ENCODE data around the gene STAT5B. TPM values are rescaled to one million over a fixed set of nuclear protein-coding genes. Genes with fewer than 3 reads are reported as not detected.
A peak's percentile ranks its signal among the peaks of the same experiment; 100 is the strongest.

STAT5B gene
- total RNA-seq, 4 donors from 2014 or later: 57.6 to 72.6 (median 63.3) TPM

DNA sequence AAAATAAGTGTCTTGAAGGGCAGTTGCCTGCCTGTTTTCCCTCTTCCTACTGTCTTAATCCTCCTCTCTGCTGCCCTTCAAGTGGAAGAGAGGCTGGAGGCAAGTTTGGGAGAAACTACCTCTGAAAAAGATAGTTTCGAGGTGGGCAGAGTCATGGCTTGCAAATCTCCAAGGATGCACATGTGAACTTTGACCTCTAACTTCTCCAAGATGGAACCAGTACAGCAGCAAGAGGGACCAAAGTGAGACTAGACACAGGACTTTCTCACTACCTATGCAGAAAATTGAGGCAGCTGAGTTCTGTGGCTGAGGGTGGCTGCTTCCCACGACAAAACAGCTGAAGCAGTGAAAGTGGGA, 94.4 kb downstream of the STAT5B start:
- Histone ChIP-seq H3K36me3 (no peaks in the 10 kb centered on the region), H3K4me1 (peaks cover 18 to 27% of the 10 kb centered on the region in 2 donors), H3K27ac (no peak overlapping the region), H3K9me3 (no peaks in the 10 kb centered on the region), H3K27me3 (peaks cover 6% of the 10 kb centered on the region), H3K4me3 (replicated peaks in 1 of 3) (no peak overlapping the region)
- intact Hi-C loops (cut with DNase I): no loop called here
- DNase-seq: no peak
- TF ChIP-seq POLR2A (IDR thresholded peaks at IDR 0.05): no peak
- WGBS, 2 donors: 73 to 88% methylated on average over 2 of the region's 2 CpGs

DNA sequence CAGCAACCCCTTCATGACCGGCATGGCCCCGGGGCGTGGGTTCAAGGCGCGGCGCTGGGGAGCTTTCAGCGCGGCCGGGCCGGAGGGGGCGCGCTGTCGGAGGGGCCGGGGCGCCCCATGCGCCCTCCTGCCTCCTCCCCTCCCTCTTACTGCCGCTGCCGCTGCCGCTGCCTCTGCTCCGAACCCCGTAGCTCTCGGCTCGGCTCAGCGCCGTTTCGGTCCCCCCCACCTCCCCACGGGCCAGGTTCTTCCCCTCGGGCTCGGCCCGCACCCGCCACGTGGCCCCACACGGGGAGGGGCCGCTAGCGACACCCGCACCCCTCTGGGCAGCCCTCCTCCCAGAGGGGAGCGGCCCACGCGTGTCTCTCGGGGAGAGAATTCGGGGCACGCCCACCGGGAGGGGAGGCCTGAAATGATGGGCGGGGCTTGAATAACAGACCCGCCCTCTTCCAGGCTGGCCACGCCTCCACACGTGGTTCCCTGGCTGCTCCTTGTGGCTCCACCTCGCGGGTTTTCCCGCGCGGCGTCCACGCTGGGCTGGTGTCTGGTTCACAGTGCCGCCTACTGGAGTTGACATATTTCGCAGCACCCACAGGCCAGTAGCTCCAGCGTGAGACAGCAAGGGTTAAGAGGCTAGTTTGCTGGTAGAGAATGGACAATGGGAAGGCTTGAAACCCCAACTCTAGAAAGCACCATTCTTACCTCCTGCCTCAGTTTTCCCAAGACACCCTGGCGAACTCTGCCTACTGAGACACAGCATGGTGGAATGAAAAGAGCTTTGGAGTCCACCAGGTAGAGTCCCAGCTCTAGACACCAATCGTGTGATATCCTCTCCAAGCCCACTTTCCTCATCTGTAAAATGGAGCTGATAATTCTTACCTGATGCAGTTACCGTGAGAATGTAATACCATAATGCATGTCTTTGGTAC, 95.0 kb downstream of the STAT5B start, which contains the start of gene KCNH4:
Gene KCNH4, minus strand, starts transcription at position 221 of the 929 bp plus-strand sequence. Its CDS starts 197 bp downstream, at position 24.
- DNase-seq: peak; percentile 39 to 42
- TF ChIP-seq POLR2A (IDR thresholded peaks at IDR 0.05): no peak
- TF ChIP-seq, protein P1, sequence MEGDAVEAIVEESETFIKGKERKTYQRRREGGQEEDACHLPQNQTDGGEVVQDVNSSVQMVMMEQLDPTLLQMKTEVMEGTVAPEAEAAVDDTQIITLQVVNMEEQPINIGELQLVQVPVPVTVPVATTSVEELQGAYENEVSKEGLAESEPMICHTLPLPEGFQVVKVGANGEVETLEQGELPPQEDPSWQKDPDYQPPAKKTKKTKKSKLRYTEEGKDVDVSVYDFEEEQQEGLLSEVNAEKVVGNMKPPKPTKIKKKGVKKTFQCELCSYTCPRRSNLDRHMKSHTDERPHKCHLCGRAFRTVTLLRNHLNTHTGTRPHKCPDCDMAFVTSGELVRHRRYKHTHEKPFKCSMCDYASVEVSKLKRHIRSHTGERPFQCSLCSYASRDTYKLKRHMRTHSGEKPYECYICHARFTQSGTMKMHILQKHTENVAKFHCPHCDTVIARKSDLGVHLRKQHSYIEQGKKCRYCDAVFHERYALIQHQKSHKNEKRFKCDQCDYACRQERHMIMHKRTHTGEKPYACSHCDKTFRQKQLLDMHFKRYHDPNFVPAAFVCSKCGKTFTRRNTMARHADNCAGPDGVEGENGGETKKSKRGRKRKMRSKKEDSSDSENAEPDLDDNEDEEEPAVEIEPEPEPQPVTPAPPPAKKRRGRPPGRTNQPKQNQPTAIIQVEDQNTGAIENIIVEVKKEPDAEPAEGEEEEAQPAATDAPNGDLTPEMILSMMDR (IDR thresholded peaks at IDR 0.05): peak in 3 of 6 experiments; percentile 29 to 41 (median 40)
- peaks cover 6% of the 10 kb centered on the region for H3K27me3 ChIP-seq
- intact Hi-C loops (cut with DNase I): no loop called here
- H3K36me3 ChIP-seq: no peaks in the 10 kb centered on the region
- H3K4me1 ChIP-seq: peaks cover 18 to 27% of the 10 kb centered on the region in 2 donors
- H3K27ac ChIP-seq: no peak within 1 kb of the TSS
- H3K4me3 ChIP-seq (replicated peaks in 1 of 3): peak within 1 kb of the TSS in 1 of 3 donors; percentile 5
- H3K9me3 ChIP-seq: no peaks in the 10 kb centered on the region
- WGBS, 2 donors: 7 to 13% methylated on average over 14 to 33 of the region's 60 CpGs

DNA sequence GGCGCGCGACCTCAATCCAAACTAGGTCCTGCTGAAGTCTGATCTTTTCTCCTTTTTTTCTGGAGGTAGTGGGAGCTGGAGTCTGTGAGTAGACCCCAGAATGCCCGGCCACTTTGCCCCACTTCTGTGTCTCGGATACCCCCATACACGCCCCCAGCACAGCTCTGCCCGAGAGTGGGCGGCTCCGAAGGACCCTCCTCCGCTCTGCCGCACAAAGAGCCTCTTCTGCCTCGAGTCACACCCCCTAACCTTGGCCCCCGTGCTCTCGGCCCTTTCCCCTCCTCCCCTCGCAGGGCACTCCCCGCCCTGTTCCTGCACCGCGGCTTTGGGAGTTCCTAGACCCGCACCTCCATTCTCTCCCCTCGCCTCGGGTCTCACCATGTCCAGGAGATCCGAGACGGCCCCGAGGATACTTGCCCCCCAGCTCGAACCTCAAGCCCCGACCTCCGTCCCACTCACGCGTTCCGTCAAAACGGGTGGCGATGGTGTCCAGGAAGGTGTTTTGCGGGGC, 95.7 kb downstream of the STAT5B start:
- H3K27me3 ChIP-seq: peaks cover 6% of the 10 kb centered on the region
- H3K9me3 ChIP-seq: no peaks in the 10 kb centered on the region
- intact Hi-C loops (cut with DNase I): no loop called here
- 2 to 3% methylated on average over 23 to 29 of the region's 33 CpGs for WGBS, 2 donors
- no peak overlapping the region for H3K27ac ChIP-seq
- no peak for TF ChIP-seq POLR2A (IDR thresholded peaks at IDR 0.05)
- TF ChIP-seq, protein P1 (IDR thresholded peaks at IDR 0.05): no peak
- peaks cover 18 to 27% of the 10 kb centered on the region in 2 donors for H3K4me1 ChIP-seq
- peak overlapping the region in 1 of 3 donors; percentile 5 for H3K4me3 ChIP-seq (replicated peaks in 1 of 3)
- H3K36me3 ChIP-seq: no peaks in the 10 kb centered on the region
- DNase-seq: no peak

DNA sequence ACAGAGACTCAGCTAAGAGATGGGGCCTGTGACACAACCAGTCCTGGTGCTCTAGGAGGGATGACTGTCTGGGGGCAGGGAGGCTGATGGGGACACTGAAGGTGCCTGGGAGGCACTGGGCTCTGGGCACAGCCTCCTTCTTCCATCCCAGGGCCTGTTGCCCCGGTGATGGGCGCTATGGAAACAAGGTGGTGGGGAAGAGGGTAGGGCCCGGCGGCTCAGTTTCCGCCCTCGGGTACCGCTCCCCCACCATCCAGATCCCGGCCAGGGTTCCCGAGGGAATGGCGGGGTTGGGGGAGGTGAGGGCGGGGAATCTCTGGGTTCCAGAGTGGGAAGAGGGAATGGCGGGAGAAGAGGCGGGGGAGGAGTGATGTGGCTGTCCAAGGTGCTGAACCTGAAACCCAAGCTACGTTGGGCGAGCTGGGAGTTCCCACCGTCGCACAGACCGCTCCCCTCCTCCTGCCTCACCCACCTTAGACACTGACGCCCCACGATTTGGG, 96.2 kb downstream of the STAT5B start:
- DNase-seq: peak; percentile 37 to 45
- H3K27ac ChIP-seq: no peak overlapping the region
- peaks cover 18 to 27% of the 10 kb centered on the region in 2 donors for H3K4me1 ChIP-seq
- 11 to 18% methylated on average over 11 to 12 of the region's 20 CpGs for WGBS, 2 donors
- no peak for TF ChIP-seq POLR2A (IDR thresholded peaks at IDR 0.05)
- TF ChIP-seq, protein P1 (IDR thresholded peaks at IDR 0.05): no peak
- no peak overlapping the region for H3K4me3 ChIP-seq (replicated peaks in 1 of 3)
- no peaks in the 10 kb centered on the region for H3K9me3 ChIP-seq
- no peaks in the 10 kb centered on the region for H3K36me3 ChIP-seq
- peaks cover 6% of the 10 kb centered on the region for H3K27me3 ChIP-seq
- intact Hi-C loops (cut with DNase I): no loop called here

DNA sequence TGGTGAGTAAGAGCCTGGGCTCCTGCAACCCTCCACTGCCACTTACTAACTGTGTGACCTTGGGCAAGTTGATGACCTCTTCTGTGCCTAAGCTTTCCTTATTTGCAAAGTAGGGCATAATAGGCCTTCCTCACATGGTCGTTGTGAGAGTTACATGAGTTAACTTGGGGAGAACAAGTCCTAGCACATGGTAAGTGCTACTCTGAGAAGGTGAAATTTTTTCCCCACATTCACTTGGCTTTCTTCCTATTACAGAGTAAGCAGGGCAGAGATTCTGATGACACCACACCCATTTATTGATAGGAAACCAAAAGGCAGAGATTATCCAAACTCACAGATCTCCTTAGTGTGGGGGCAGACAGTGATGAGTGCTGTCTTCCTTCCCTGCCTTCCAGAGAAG, 96.9 kb downstream of the STAT5B start:
- H3K36me3 ChIP-seq: no peaks in the 10 kb centered on the region
- peaks cover 6% of the 10 kb centered on the region for H3K27me3 ChIP-seq
- intact Hi-C loops (cut with DNase I): no loop called here
- H3K9me3 ChIP-seq: no peaks in the 10 kb centered on the region
- peaks cover 15 to 24% of the 10 kb centered on the region in 2 donors for H3K4me1 ChIP-seq
- TF ChIP-seq POLR2A (IDR thresholded peaks at IDR 0.05): no peak
- TF ChIP-seq, protein P1 (IDR thresholded peaks at IDR 0.05): no peak
- no peak overlapping the region for H3K4me3 ChIP-seq (replicated peaks in 1 of 3)
- DNase-seq: no peak
- H3K27ac ChIP-seq: no peak overlapping the region
- 27 to 41% methylated on average over 1 of the region's 1 CpG for WGBS, 2 donors

Measured in thyroid gland (tissue), 4 donors.